ENCODE results near the gene BCL3. TPM values are rescaled to one million over a fixed set of nuclear protein-coding genes. Genes with fewer than 3 reads are reported as not detected.
A peak's percentile ranks its signal among the peaks of the same experiment; 100 is the strongest.

Gene BCL3
- total and polyA plus RNA-seq, 2 experiments from 2014 or later, result 1.4 to 4.1 TPM

- Mint-ChIP-seq H3K4me3 (no peak overlapping the region), H3K9me3 (no peaks in the 10 kb centered on the region), H3K36me3 (ENCODE audit: low read depth) (no peaks in the 10 kb centered on the region), H3K4me1 (peaks cover 16% of the 10 kb centered on the region), H3K27ac (no peak overlapping the region), H3K27me3 (ENCODE audit: insufficient read depth, low read depth, poor library complexity) (peaks cover 23% of the 10 kb centered on the region)
- Histone ChIP-seq H2AFZ (peak overlapping the region; percentile 90; the same call in 1 of the 2 replicates), H3K36me3 (ENCODE audit: insufficient read depth) (no peaks in the 10 kb centered on the region), H3K79me2 (replicated peaks; ENCODE audit: insufficient read depth) (no peaks in the 10 kb centered on the region), H3K4me1 (ENCODE audit: insufficient read depth) (no peaks in the 10 kb centered on the region; the same call in 1 of the 2 replicates), H3K27me3 (ENCODE audit: insufficient read depth) (peaks cover 27% of the 10 kb centered on the region), H3K4me3 (no peak overlapping the region), H4K20me1 (replicated peaks; ENCODE audit: insufficient read depth) (no peaks in the 10 kb centered on the region), H3K27ac (ENCODE audit: low read depth) (no peak overlapping the region), H3K9me2 (ENCODE audit: insufficient read depth) (no peaks in the 10 kb centered on the region), H3K4me2 (peak overlapping the region; percentile 55; the same call in 1 of the 2 replicates), H3F3A (replicated peaks; ENCODE audit: low read depth) (no peaks in the 10 kb centered on the region)
- DNase-seq (ENCODE audit: low spot score), result no peak
- TF ChIP-seq ETS1 (IDR thresholded peaks at IDR 0.05), result no peak
- TF ChIP-seq CREB1 (CRISPR knock-in tag; IDR thresholded peaks at IDR 0.05; ENCODE audit: low read depth), result no peak
- TF ChIP-seq ZNF462 (CRISPR knock-in tag; IDR thresholded peaks at IDR 0.05), result no peak
- TF ChIP-seq CTCF (conservative IDR thresholded peaks at IDR 0.05; ENCODE audit: low read depth in 2 of 2), result no peak
- TF ChIP-seq POLR2AphosphoS5 (IDR thresholded peaks at IDR 0.05; ENCODE audit: low read depth), result no peak
- no peak for TF ChIP-seq JUNB (IDR thresholded peaks at IDR 0.05; ENCODE audit: unreplicated experiment)
- TF ChIP-seq REST (IDR thresholded peaks at IDR 0.05; ENCODE audit: unreplicated experiment), result no peak
- no peak for TF ChIP-seq EZH2 (IDR thresholded peaks at IDR 0.05; ENCODE audit: low read depth, unreplicated experiment)
- no peak for TF ChIP-seq ZNF114 (CRISPR knock-in tag; IDR thresholded peaks at IDR 0.05)
- TF ChIP-seq ZNF331 (CRISPR knock-in tag; IDR thresholded peaks at IDR 0.05; ENCODE audit: low read depth), result no peak
- no peak for TF ChIP-seq STAT1 (IDR thresholded peaks at IDR 0.05; ENCODE audit: unreplicated experiment)
- no peak for TF ChIP-seq EZH2phosphoT487 (IDR thresholded peaks at IDR 0.05; ENCODE audit: unreplicated experiment)
- TF ChIP-seq NANOG (IDR thresholded peaks at IDR 0.05; ENCODE audit: borderline replicate concordance), result no peak
- ATAC-seq, result no peak
These were observed 6.0 kb upstream of the BCL3 start for GRCh38 chr19:44742330-44743061.

Data from GM23338 (cell line).